ENCODE data around the gene C5orf46. TPM values are rescaled to one million over a fixed set of nuclear protein-coding genes. Genes with fewer than 3 reads are reported as not detected.

Gene C5orf46
- total and polyA plus RNA-seq, 2 of the 4 experiments (the other 2 are of a cell fraction): 1.3 TPM; not detected in 1

DNA sequence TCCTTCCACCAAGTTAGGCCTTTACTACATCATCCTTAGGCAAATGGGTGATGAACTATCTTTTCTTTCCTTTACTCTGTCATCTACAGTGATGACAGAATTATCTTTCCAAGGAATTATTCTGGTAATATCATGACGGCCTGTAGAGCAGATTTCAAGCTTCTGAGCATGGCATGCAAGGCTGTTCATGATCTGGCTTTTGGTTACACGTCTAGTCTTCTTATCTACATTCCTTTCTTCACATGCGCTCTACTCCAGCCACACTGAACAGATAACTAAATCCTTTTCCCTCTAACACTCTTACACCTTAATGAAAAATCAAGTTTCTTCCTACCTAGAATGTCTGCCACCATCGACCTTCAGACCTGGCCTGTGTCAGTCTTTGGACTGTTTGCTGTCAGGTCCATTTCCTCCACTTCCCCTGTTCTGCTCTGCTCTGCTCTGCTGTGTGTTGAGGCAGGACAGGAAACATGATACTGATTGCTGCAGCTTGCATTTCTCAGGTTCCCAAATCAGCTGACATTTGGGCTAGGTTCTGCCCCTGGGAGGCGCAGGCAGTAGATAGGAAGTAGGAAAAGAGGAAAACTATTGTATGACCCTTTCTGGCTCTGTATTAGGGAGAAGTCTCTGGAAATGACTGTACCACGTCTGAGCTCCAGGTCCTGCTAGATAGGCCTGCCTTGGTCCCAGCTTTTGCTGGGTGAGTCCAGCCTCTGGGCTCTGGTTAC, 23.6 kb downstream of the C5orf46 start:
- 45% methylated on average over 2 of the region's 6 CpGs; no CpG with 5 or more reads in 1 of the 2 experiments for WGBS, 2 experiments (ENCODE audit: extremely low coverage in 2 of 2, insufficient read length in 1 of 2)
- CTCF ChIA-PET: no interaction called here
- no peak overlapping the region for H4K5ac ChIP-seq (ENCODE audit: low read depth, low read length)
- H3K79me1 ChIP-seq (ENCODE audit: low read depth in 1 of 2, low read length in 2 of 2): no peaks in the 10 kb centered on the region
- no peak overlapping the region for H2AK5ac ChIP-seq (ENCODE audit: low read depth, low read length)
- H3K9ac ChIP-seq (ENCODE audit: low read depth, low read length): no peak overlapping the region
- no peaks in the 10 kb centered on the region for H3K4me1 ChIP-seq (ENCODE audit: control insufficient read depth, insufficient read depth, low read length)
- no peaks in the 10 kb centered on the region for H3K9me3 ChIP-seq (ENCODE audit: control insufficient read depth, insufficient read depth, low read length)
- H3K27me3 ChIP-seq (ENCODE audit: control insufficient read depth, insufficient read depth, low read length): no peaks in the 10 kb centered on the region
- POLR2A ChIA-PET (ENCODE audit: unreplicated experiment): no interaction called here
- H2AK9ac ChIP-seq (replicated peaks; ENCODE audit: low read depth, low read length, poor library complexity): no peak overlapping the region
- no peaks in the 10 kb centered on the region for H4K20me1 ChIP-seq (ENCODE audit: insufficient read depth, low read length)
- no peak overlapping the region for H3K18ac ChIP-seq (ENCODE audit: low read depth, low read length)
- H3K9me1 ChIP-seq (ENCODE audit: insufficient read depth, low read length): no peaks in the 10 kb centered on the region
- no peak overlapping the region for H2BK20ac ChIP-seq (ENCODE audit: low read depth, low read length)
- H3K4me2 ChIP-seq (ENCODE audit: low read depth, low read length): no peak overlapping the region
- no peak overlapping the region for H2BK15ac ChIP-seq (ENCODE audit: low read depth, low read length)
- intact Hi-C loops (cut with micrococcal nuclease) (loop anchor here (10.0 kb wide), 1 partner anchor 242 kb away; no protein-coding TSS in a partner anchor), in situ Hi-C loops (cut with MboI; ENCODE audit: low sequenced_read_pairs) (no loop called here), dilution Hi-C loops (cut with HindIII; ENCODE audit: low sequenced_read_pairs, unreplicated experiment) (no loop called here)
- H3K4me3 ChIP-seq (ENCODE audit: insufficient read depth, low read depth, low read length): no peak overlapping the region
- H4K91ac ChIP-seq (ENCODE audit: insufficient read depth, low read depth, low read length): no peak overlapping the region
- no peak overlapping the region for H2BK120ac ChIP-seq (ENCODE audit: low read depth, low read length)
- no peak overlapping the region for H3K4ac ChIP-seq (ENCODE audit: low read depth, low read length)
- no peak overlapping the region for H2AFZ ChIP-seq (replicated peaks; ENCODE audit: low read length, poor library complexity)
- no peaks in the 10 kb centered on the region for H3K36me3 ChIP-seq (ENCODE audit: control insufficient read depth, insufficient read depth, low read length)
- H3K56ac ChIP-seq (ENCODE audit: extremely low read depth, insufficient read depth, low read length): no peak overlapping the region
- no peak overlapping the region for H3K14ac ChIP-seq (replicated peaks; ENCODE audit: low read depth, low read length)
- TF ChIP-seq MXI1 (IDR thresholded peaks at IDR 0.05; ENCODE audit: borderline replicate concordance, low read depth, low read length) (no peak), FOS (IDR thresholded peaks at IDR 0.05; ENCODE audit: low read depth, low read length) (no peak), NFE2L2 (IDR thresholded peaks at IDR 0.05; ENCODE audit: low read depth, low read length) (no peak), CHD1 (IDR thresholded peaks at IDR 0.05; ENCODE audit: low read depth, low read length) (no peak), MAFK (IDR thresholded peaks at IDR 0.05; ENCODE audit: low read depth, low read length) (no peak), RAD21 (IDR thresholded peaks at IDR 0.05; ENCODE audit: low read length) (no peak), BHLHE40 (IDR thresholded peaks at IDR 0.05; ENCODE audit: low read depth, low read length) (no peak), SMC3 (IDR thresholded peaks at IDR 0.05; ENCODE audit: low read depth, low read length) (no peak), CEBPB (IDR thresholded peaks at IDR 0.05; ENCODE audit: low read depth, low read length) (no peak), RFX5 (IDR thresholded peaks at IDR 0.05; ENCODE audit: low read depth, low read length) (no peak), MAZ (IDR thresholded peaks at IDR 0.05; ENCODE audit: borderline replicate concordance, low read depth, low read length) (no peak), RCOR1 (IDR thresholded peaks at IDR 0.05; ENCODE audit: insufficient replicate concordance, low read length) (no peak), POLR2A (IDR thresholded peaks at IDR 0.05; ENCODE audit: low read depth, low read length) (no peak)
- TF ChIP-seq, protein P1, sequence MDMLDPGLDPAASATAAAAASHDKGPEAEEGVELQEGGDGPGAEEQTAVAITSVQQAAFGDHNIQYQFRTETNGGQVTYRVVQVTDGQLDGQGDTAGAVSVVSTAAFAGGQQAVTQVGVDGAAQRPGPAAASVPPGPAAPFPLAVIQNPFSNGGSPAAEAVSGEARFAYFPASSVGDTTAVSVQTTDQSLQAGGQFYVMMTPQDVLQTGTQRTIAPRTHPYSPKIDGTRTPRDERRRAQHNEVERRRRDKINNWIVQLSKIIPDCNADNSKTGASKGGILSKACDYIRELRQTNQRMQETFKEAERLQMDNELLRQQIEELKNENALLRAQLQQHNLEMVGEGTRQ (IDR thresholded peaks at IDR 0.05; ENCODE audit: low read depth, low read length): no peak
- TF ChIP-seq, protein P2, sequence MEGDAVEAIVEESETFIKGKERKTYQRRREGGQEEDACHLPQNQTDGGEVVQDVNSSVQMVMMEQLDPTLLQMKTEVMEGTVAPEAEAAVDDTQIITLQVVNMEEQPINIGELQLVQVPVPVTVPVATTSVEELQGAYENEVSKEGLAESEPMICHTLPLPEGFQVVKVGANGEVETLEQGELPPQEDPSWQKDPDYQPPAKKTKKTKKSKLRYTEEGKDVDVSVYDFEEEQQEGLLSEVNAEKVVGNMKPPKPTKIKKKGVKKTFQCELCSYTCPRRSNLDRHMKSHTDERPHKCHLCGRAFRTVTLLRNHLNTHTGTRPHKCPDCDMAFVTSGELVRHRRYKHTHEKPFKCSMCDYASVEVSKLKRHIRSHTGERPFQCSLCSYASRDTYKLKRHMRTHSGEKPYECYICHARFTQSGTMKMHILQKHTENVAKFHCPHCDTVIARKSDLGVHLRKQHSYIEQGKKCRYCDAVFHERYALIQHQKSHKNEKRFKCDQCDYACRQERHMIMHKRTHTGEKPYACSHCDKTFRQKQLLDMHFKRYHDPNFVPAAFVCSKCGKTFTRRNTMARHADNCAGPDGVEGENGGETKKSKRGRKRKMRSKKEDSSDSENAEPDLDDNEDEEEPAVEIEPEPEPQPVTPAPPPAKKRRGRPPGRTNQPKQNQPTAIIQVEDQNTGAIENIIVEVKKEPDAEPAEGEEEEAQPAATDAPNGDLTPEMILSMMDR (conservative IDR thresholded peaks at IDR 0.05; ENCODE audit: low read depth, low read length): no peak
- TF ChIP-seq, protein P3, sequence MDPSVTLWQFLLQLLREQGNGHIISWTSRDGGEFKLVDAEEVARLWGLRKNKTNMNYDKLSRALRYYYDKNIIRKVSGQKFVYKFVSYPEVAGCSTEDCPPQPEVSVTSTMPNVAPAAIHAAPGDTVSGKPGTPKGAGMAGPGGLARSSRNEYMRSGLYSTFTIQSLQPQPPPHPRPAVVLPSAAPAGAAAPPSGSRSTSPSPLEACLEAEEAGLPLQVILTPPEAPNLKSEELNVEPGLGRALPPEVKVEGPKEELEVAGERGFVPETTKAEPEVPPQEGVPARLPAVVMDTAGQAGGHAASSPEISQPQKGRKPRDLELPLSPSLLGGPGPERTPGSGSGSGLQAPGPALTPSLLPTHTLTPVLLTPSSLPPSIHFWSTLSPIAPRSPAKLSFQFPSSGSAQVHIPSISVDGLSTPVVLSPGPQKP (IDR thresholded peaks at IDR 0.05; ENCODE audit: borderline replicate concordance, low read depth, low read length): no peak
- no peak overlapping the region for H4K8ac ChIP-seq (ENCODE audit: low read depth in 2 of 2, low read length in 2 of 2)
- DNase-seq: no peak
- H3K23ac ChIP-seq (ENCODE audit: low read depth, low read length): no peak overlapping the region
- H2BK5ac ChIP-seq (ENCODE audit: low read depth, low read length, poor library complexity, severe bottlenecking): no peak overlapping the region
- BruUV-seq (replicated peaks): no TSS peak
- ATAC-seq (ENCODE audit: low read depth): no peak
- H3K27ac ChIP-seq (ENCODE audit: insufficient read depth, low read length): no peak overlapping the region

Data from IMR-90 (cell line).